ENCODE data around the gene TAS1R3.

Gene TAS1R3

GRCh38 chr1:1324524-1325287 lies 6.4 kb upstream of the TAS1R3 start, which contains the start of the genes CPTP and INTS11:
Gene CPTP, plus strand, starts transcription at chr1:1324802. Its CDS starts 2,109 bp downstream, at chr1:1326911.
Gene INTS11, minus strand, starts transcription at chr1:1324660. Its CDS starts 52 bp downstream, at chr1:1324608.
- DNase-seq: peak; percentile 96 to 97

GRCh38 chr1:1325288-1326074 lies 5.6 kb upstream of the TAS1R3 start:
- DNase-seq: no peak

- no peak for DNase-seq
These were observed 4.9 kb upstream of the TAS1R3 start for GRCh38 chr1:1326075-1326605.

GRCh38 chr1:1327291-1327690 lies 3.8 kb upstream of the TAS1R3 start:
- DNase-seq: no peak

GRCh38 chr1:1328254-1328653 lies 2.8 kb upstream of the TAS1R3 start:
- no peak for DNase-seq

GRCh38 chr1:1329304-1330210 lies 1.5 kb upstream of the TAS1R3 start:
- no peak for DNase-seq

GRCh38 chr1:1330366-1331067 lies 563 bp upstream of the TAS1R3 start:
- no peak for DNase-seq

GRCh38 chr1:1332031-1332755 lies 1.1 kb downstream of the TAS1R3 start:
- no peak for DNase-seq

- DNase-seq: no peak
These were observed 1.8 kb downstream of the TAS1R3 start for GRCh38 chr1:1332774-1333480.

- DNase-seq: no peak
These were observed 2.6 kb downstream of the TAS1R3 start for GRCh38 chr1:1333551-1334241.

GRCh38 chr1:1334835-1335234 lies 3.8 kb downstream of the TAS1R3 start:
- no peak for DNase-seq

- no peak for DNase-seq
These were observed 4.2 kb downstream of the TAS1R3 start for GRCh38 chr1:1335283-1335682.

GRCh38 chr1:1335792-1336248 lies 4.7 kb downstream of the TAS1R3 start:
- DNase-seq: no peak

GRCh38 chr1:1336446-1336845 lies 5.4 kb downstream of the TAS1R3 start:
- DNase-seq: no peak

GRCh38 chr1:1336931-1337792 lies 6.1 kb downstream of the TAS1R3 start:
- no peak for DNase-seq

- peak in 1 of 2 experiments; percentile 39 for DNase-seq
These were observed 6.7 kb downstream of the TAS1R3 start for GRCh38 chr1:1337793-1338147.

GRCh38 chr1:1338278-1338677 lies 7.2 kb downstream of the TAS1R3 start:
- no peak for DNase-seq

GRCh38 chr1:1340185-1340584 lies 9.1 kb downstream of the TAS1R3 start:
- DNase-seq: no peak
